Memory B cell (primary cell): Measurements from ENCODE around the gene POGZ.

Source experiments
- ATAC-seq: fragments of 150-1000 bp; cut with Tn5 transposase; 2 replicates; pipeline ENCODE4 v1.10.0; 2021; ENCODE audit warnings: low read depth, mild to moderate bottlenecking, moderate library complexity
- DNase-seq, 2 donors: peaks; one replicate each; pipeline ENCODE4 v3.0.0; 2022; ENCODE audit warnings: low spot score in 2 of 2
- H3K27ac Mint-ChIP-seq: one replicate; pipeline ENCODE4 v1.8.0; 2022; ENCODE audit warnings: mild to moderate bottlenecking, moderate library complexity, mixed read lengths
- H3K27me3 Mint-ChIP-seq: one replicate; pipeline ENCODE4 v1.8.0; 2022; ENCODE audit warnings: mixed read lengths
- H3K36me3 Mint-ChIP-seq: one replicate; pipeline ENCODE4 v1.8.0; 2022; ENCODE audit warnings: mild to moderate bottlenecking, mixed read lengths
- H3K4me1 Mint-ChIP-seq: one replicate; pipeline ENCODE4 v1.8.0; 2022; ENCODE audit warnings: mixed read lengths
- H3K4me3 Mint-ChIP-seq: one replicate; pipeline ENCODE4 v1.8.0; 2022; ENCODE audit warnings: mild to moderate bottlenecking, moderate library complexity, mixed read lengths
- H3K9me3 Mint-ChIP-seq: one replicate; pipeline ENCODE4 v1.8.0; 2022; ENCODE audit warnings: mixed read lengths

POGZ gene

DNA sequence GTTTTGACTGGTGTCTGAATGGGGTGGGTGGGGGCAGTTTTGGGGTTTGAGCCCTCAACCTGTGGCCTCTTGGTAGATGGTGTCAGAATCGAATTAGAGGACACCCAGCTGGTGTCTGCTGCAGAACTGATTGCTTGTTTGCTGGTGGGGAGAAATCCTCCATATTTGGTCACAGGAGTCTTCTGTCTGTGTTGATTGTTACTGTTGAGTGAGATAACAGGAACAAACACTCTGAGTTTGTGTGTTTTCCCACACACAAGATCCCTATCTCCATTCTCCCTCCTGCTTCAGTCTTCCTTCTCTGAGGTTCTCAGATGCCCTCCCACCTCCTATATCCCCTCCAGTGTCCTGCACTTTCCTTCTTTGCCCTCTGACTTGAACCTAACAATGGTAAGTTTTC is 32.8 kb upstream of the POGZ start:
- H3K27ac Mint-ChIP-seq = no peak overlapping the region
- no peak overlapping the region for H3K4me3 Mint-ChIP-seq

GRCh38 chr1:151491641-151492040 is 32.3 kb upstream of the POGZ start:
- H3K36me3 Mint-ChIP-seq = no peaks in the 10 kb centered on the region
- ATAC-seq = no peak
- no peaks in the 10 kb centered on the region for H3K27me3 Mint-ChIP-seq
- no peak overlapping the region for H3K4me3 Mint-ChIP-seq
- H3K9me3 Mint-ChIP-seq = no peaks in the 10 kb centered on the region
- H3K4me1 Mint-ChIP-seq = no peaks in the 10 kb centered on the region
- no peak overlapping the region for H3K27ac Mint-ChIP-seq
- no peak for DNase-seq

More for the DNA sequence above, 32.8 kb upstream of the POGZ start:
- no peak for DNase-seq
- Mint-ChIP-seq H3K9me3 (no peaks in the 10 kb centered on the region), H3K4me1 (no peaks in the 10 kb centered on the region), H3K27me3 (no peaks in the 10 kb centered on the region), H3K36me3 (no peaks in the 10 kb centered on the region)
- ATAC-seq = no peak

DNA sequence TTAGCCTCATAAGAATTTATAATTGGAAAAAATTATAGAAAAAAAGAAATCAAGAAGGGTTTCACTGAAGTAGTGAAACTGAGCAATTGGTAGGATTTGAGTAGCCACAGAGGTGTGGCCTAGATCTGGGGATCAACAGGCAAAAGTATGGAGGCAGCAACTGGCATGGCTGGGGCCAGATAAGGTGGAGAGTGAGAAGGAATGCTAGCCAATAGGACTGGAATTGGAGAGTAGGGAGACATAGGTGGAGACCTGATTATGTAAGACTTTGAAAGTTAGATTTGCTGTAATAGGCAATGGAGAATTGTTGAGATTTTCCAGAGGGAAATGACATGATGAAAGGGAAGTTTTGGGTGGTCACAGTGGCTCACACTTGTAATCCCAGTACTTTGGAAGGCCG is 27.3 kb upstream of the POGZ start:
- H3K36me3 Mint-ChIP-seq = no peaks in the 10 kb centered on the region
- no peak overlapping the region for H3K4me3 Mint-ChIP-seq
- no peak overlapping the region for H3K27ac Mint-ChIP-seq
- ATAC-seq (no peak), DNase-seq (no peak)
- no peaks in the 10 kb centered on the region for H3K27me3 Mint-ChIP-seq
- no peaks in the 10 kb centered on the region for H3K9me3 Mint-ChIP-seq
- no peaks in the 10 kb centered on the region for H3K4me1 Mint-ChIP-seq

DNA sequence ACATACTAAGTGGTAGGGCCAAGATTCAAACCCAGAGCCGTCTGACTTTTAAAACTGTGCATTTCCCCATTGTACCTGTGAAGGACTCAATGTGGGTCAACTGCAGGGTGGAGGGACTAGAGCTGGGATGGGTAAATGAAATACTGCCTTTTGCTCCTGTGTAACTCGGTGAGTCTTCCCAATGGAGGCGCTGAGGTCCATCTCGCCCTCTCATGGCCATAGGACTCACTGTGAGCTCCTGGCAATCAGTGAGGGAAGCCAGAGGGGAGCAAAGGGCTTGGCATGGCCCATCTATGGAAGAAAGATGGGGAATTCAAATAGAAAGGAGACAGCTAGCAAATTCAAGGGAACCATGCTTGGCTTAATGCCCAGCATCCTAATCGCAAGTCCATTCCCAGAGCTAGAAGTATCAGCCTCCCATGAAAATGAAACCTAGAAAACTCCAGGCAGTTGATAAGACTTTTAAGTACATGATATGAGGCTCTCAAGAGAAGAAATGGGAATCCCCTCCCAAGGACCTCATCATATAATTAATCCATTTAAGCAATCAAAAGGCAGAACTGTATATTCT is 26.5 kb upstream of the POGZ start:
- H3K9me3 Mint-ChIP-seq = no peaks in the 10 kb centered on the region
- ATAC-seq = no peak
- no peaks in the 10 kb centered on the region for H3K4me1 Mint-ChIP-seq

DNA sequence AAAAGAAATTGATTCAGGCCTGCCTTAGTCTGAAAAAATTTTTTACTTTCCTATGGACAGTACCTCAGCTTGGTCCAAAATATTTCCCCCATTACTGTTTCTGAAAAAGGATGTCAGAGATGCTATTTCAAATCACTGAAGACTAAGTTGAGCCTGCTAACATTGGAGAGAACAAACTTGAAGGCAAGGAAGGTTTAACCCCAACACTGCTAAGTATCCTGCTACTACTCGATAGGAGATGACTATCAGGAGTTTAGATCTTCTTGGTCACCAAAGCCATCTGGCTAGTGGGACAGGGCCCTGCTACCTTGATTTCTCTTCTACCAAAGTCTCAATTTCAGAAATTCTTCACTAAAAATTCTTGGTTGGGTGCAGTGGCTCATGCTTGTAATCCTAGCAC is 22.7 kb upstream of the POGZ start:
- Mint-ChIP-seq H3K4me3 (no peak overlapping the region), H3K4me1 (no peaks in the 10 kb centered on the region), H3K9me3 (no peaks in the 10 kb centered on the region), H3K27me3 (peaks cover 1% of the 10 kb centered on the region), H3K27ac (no peak overlapping the region), H3K36me3 (peaks cover 1% of the 10 kb centered on the region)
- ATAC-seq = no peak
- DNase-seq = no peak

More for the DNA sequence above, 26.5 kb upstream of the POGZ start:
- Mint-ChIP-seq H3K36me3 (no peaks in the 10 kb centered on the region), H3K27me3 (no peaks in the 10 kb centered on the region), H3K27ac (no peak overlapping the region), H3K4me3 (no peak overlapping the region)
- DNase-seq = no peak

DNA sequence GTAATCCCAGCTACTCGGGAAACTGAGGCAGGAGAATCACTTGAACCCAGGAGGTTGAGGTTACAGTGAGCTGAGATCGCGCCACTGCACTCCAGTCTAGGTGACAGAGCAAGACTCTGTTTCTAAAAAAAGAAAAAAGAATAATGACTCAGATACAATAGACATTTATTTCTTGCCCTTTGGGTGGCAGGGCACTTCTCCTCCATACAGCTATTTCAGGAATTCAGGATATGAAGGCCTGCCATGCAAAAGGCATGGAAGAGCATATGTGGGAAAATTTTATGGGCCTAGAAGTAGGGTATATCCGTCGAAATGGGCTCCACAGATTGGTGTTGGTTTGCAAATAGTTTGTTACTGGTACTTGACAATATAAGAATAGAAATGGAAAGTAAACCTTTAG is 20.2 kb upstream of the POGZ start:
- no peak for ATAC-seq
- Mint-ChIP-seq H3K36me3 (peaks cover 1% of the 10 kb centered on the region), H3K4me1 (no peaks in the 10 kb centered on the region), H3K4me3 (no peak overlapping the region), H3K27ac (no peak overlapping the region), H3K9me3 (no peaks in the 10 kb centered on the region), H3K27me3 (peaks cover 4% of the 10 kb centered on the region)
- no peak for DNase-seq

DNA sequence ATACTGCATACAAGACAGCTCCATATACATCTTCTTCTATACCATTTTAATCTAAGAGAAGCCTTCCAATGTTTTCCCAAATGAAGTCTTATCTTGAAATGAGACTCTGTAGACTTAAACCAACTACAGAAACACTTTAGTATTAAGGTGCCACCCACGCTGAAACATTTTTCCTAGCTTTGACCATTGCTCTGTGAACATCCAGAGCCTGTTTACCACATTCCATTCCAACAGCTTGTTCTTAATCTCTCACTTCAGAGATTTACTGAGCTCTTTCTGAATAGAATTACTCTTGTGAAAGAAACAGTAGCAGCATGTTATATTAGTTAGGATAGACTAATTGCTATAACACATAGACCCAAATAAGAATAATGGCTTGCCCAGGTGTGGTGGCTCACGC is 19.6 kb upstream of the POGZ start:
- H3K4me1 Mint-ChIP-seq = no peaks in the 10 kb centered on the region
- H3K27me3 Mint-ChIP-seq = peaks cover 4% of the 10 kb centered on the region
- H3K9me3 Mint-ChIP-seq = no peaks in the 10 kb centered on the region
- DNase-seq = no peak
- H3K4me3 Mint-ChIP-seq = no peak overlapping the region
- peaks cover 1% of the 10 kb centered on the region for H3K36me3 Mint-ChIP-seq
- H3K27ac Mint-ChIP-seq = no peak overlapping the region
- ATAC-seq = no peak

- no peaks in the 10 kb centered on the region for H3K9me3 Mint-ChIP-seq
- H3K27ac Mint-ChIP-seq = no peak overlapping the region
- ATAC-seq = no peak
- peaks cover 1% of the 10 kb centered on the region for H3K36me3 Mint-ChIP-seq
- H3K27me3 Mint-ChIP-seq = peaks cover 4% of the 10 kb centered on the region
- DNase-seq = no peak
- H3K4me1 Mint-ChIP-seq = no peaks in the 10 kb centered on the region
- no peak overlapping the region for H3K4me3 Mint-ChIP-seq
These were observed 19.0 kb upstream of the POGZ start for GRCh38 chr1:151478140-151478812.

DNA sequence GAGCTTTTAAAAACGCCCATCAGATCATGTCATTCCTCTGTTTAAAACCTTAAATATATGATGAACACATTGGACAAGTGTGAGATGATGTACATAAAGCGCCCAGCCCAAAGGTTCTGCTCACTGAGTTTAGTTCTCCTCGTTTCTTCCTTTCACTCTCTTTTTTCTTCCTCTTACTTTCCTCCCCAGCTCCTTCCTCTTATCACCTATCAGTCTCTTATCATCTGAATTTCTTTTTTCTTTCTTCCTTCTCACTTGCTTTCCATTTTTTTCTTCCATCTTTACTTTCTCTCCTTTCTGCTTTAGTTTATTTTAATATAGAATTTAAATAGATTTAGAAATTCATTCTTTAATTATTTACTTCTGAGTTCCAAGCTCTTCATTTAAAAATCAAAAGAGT is 17.8 kb upstream of the POGZ start:
- no peak overlapping the region for H3K27ac Mint-ChIP-seq
- H3K9me3 Mint-ChIP-seq = no peaks in the 10 kb centered on the region
- H3K36me3 Mint-ChIP-seq = peaks cover 1% of the 10 kb centered on the region
- no peak overlapping the region for H3K4me3 Mint-ChIP-seq
- peaks cover 4% of the 10 kb centered on the region for H3K4me1 Mint-ChIP-seq
- ATAC-seq (no peak), DNase-seq (no peak)
- peaks cover 4% of the 10 kb centered on the region for H3K27me3 Mint-ChIP-seq

DNA sequence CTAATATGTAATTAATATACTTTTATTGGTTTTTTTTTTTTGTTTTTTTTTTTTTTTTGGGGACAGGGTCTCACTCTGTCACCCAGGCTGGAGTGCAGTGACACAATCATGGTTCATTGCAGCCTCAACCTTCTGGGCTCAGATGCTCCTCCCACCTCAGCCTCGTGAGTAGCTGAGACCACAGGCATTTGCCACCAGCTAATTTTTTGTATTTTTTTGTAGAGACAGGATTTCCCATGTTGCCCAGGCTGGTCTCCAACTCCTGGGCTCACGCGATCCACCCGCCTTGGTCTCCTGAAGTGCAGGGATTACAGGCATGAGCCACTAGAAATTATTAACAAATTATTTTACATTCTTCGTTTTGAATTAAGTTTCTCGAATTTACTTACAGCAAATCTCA is 16.8 kb upstream of the POGZ start:
- DNase-seq (no peak), ATAC-seq (no peak)
- H3K27me3 Mint-ChIP-seq = peaks cover 4% of the 10 kb centered on the region
- H3K9me3 Mint-ChIP-seq = no peaks in the 10 kb centered on the region
- no peak overlapping the region for H3K27ac Mint-ChIP-seq
- peaks cover 1% of the 10 kb centered on the region for H3K36me3 Mint-ChIP-seq
- no peak overlapping the region for H3K4me3 Mint-ChIP-seq
- H3K4me1 Mint-ChIP-seq = peaks cover 4% of the 10 kb centered on the region

DNA sequence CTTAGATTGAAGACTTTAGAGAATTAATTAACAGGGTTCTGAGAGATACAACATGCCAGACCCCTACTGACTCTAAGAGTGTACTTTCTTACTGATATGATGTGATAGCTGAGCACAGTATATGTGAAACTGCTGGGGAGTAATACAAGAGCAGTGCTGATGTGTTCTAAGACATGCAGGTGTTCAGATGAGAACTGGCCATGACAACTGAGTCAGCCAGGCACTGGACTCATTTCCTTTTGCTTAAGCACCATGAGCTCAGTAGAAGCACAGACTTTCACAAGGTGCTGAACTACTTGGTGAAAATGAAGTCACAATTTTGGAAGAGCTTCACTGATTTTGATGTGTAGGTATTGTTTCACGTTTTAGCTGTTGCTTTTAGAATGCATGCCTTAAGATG is 15.9 kb upstream of the POGZ start:
- no peak for ATAC-seq
- no peaks in the 10 kb centered on the region for H3K36me3 Mint-ChIP-seq
- H3K9me3 Mint-ChIP-seq = no peaks in the 10 kb centered on the region
- H3K27me3 Mint-ChIP-seq = peaks cover 4% of the 10 kb centered on the region
- H3K4me1 Mint-ChIP-seq = peaks cover 4% of the 10 kb centered on the region
- H3K27ac Mint-ChIP-seq = no peak overlapping the region
- no peak overlapping the region for H3K4me3 Mint-ChIP-seq
- DNase-seq = no peak

- ATAC-seq = no peak
- Mint-ChIP-seq H3K9me3 (no peaks in the 10 kb centered on the region), H3K4me1 (peaks cover 4% of the 10 kb centered on the region), H3K36me3 (no peaks in the 10 kb centered on the region), H3K27ac (no peak overlapping the region), H3K27me3 (peaks cover 4% of the 10 kb centered on the region), H3K4me3 (no peak overlapping the region)
- no peak for DNase-seq
These were observed 15.5 kb upstream of the POGZ start for GRCh38 chr1:151474745-151475144.

GRCh38 chr1:151472856-151473731 is 13.8 kb upstream of the POGZ start:
- peaks cover 4% of the 10 kb centered on the region for H3K4me1 Mint-ChIP-seq
- DNase-seq = peak; percentile 16 to 38
- ATAC-seq = peak; percentile 69
- peak overlapping the region; percentile 77 for H3K4me3 Mint-ChIP-seq
- peaks cover 1% of the 10 kb centered on the region for H3K36me3 Mint-ChIP-seq
- peaks cover 6% of the 10 kb centered on the region for H3K27me3 Mint-ChIP-seq
- H3K9me3 Mint-ChIP-seq = no peaks in the 10 kb centered on the region
- H3K27ac Mint-ChIP-seq = peak overlapping the region; percentile 64

GRCh38 chr1:151465026-151465425 is 5.7 kb upstream of the POGZ start:
- DNase-seq = no peak
- no peak overlapping the region for H3K27ac Mint-ChIP-seq
- no peak overlapping the region for H3K4me3 Mint-ChIP-seq
- peaks cover 1% of the 10 kb centered on the region for H3K36me3 Mint-ChIP-seq
- peaks cover 21% of the 10 kb centered on the region for H3K27me3 Mint-ChIP-seq
- ATAC-seq = no peak
- H3K4me1 Mint-ChIP-seq = no peaks in the 10 kb centered on the region
- H3K9me3 Mint-ChIP-seq = no peaks in the 10 kb centered on the region
